Forelimb muscle (tissue), 1 donor: ENCODE results near the gene STRADA. TPM values are rescaled to one million over a fixed set of nuclear protein-coding genes. Genes with fewer than 3 reads are reported as not detected.

Experiments
- DNase-seq: peaks from one replicate; pipeline ENCODE4 v3.0.0-alpha.2; 2013; ENCODE audit warnings: low read depth
- polyA plus RNA-seq: library from polyadenylated mRNA; unstranded; fragments of 120-200 nt; gene quantifications from one replicate; pipeline ENCODE4 v1.2.1, GENCODE V29; 2013; ENCODE audit not compliant: insufficient read length

STRADA gene
- polyA plus RNA-seq, 1 donor, result 25.4 TPM

GRCh38 chr17:63701456-63701820 is 40.2 kb downstream of the STRADA start:
- no peak for DNase-seq

GRCh38 chr17:63700528-63701455 is 40.8 kb downstream of the STRADA start:
- DNase-seq, result no peak

- no peak for DNase-seq
Observed at GRCh38 chr17:63699638-63700527, 41.7 kb downstream of the STRADA start, which contains the start of gene LIMD2. Gene LIMD2 (minus strand): TSS chr17:63700125. CDS start chr17:63699298, 827 bp downstream.

- DNase-seq, result no peak
Observed at GRCh38 chr17:63698886-63699637, 42.5 kb downstream of the STRADA start.

GRCh38 chr17:63698381-63698885 is 43.2 kb downstream of the STRADA start:
- no peak for DNase-seq

- DNase-seq, result no peak
Observed at GRCh38 chr17:63697341-63698286, 44.0 kb downstream of the STRADA start.

GRCh38 chr17:63696381-63696961 is 45.1 kb downstream of the STRADA start:
- DNase-seq, result no peak

- no peak for DNase-seq
Observed at GRCh38 chr17:63695889-63696288, 45.7 kb downstream of the STRADA start.

GRCh38 chr17:63694950-63695773 is 46.4 kb downstream of the STRADA start:
- no peak for DNase-seq

- DNase-seq, result no peak
Observed at GRCh38 chr17:63694229-63694949, 47.2 kb downstream of the STRADA start.

- DNase-seq, result no peak
Observed at GRCh38 chr17:63693411-63694113, 48.0 kb downstream of the STRADA start.

- no peak for DNase-seq
Observed at GRCh38 chr17:63692195-63692816, 49.3 kb downstream of the STRADA start.

GRCh38 chr17:63689479-63689878 is 52.1 kb downstream of the STRADA start:
- DNase-seq, result no peak

- no peak for DNase-seq
Observed at GRCh38 chr17:63688396-63689020, 53.1 kb downstream of the STRADA start.

- DNase-seq, result no peak
Observed at GRCh38 chr17:63686138-63686685, 55.4 kb downstream of the STRADA start.

- DNase-seq, result no peak
Observed at GRCh38 chr17:63685578-63685977, 56.0 kb downstream of the STRADA start.
